Measurements from ENCODE around the gene TP53RK. TPM values are rescaled to one million over a fixed set of nuclear protein-coding genes. Genes with fewer than 3 reads are reported as not detected.
A peak's percentile ranks its signal among the peaks of the same experiment; 100 is the strongest.

Gene TP53RK
- total and polyA plus RNA-seq, 4 donors = 4.7 to 12.8 (median 6.8) TPM

- DNase-seq (ENCODE audit: low spot score) = no peak
- Histone ChIP-seq H3K4me3 (ENCODE audit: low read depth in 1 of 3, low read length in 3 of 3) (no peak overlapping the region), H3K4me1 (ENCODE audit: control insufficient read depth in 4 of 4, insufficient read depth in 4 of 4, low read length in 3 of 4) (peaks cover 0 to 37% (median 20%) of the 10 kb centered on the region in 4 donors), H3K9ac (ENCODE audit: low read depth in 1 of 2, low read length in 2 of 2) (no peak overlapping the region), H3K9me3 (ENCODE audit: control insufficient read depth in 4 of 4, low read length in 3 of 4) (no peaks in the 10 kb centered on the region), H3K27me3 (ENCODE audit: control insufficient read depth in 4 of 4, insufficient read depth in 4 of 4, low read length in 3 of 4) (no peaks in the 10 kb centered on the region), H3K27ac (ENCODE audit: low read depth in 1 of 2, low read length in 2 of 2) (no peak overlapping the region), H3K36me3 (ENCODE audit: control insufficient read depth in 4 of 4, insufficient read depth in 3 of 4, low read depth in 1 of 4, low read length in 3 of 4) (no peaks in the 10 kb centered on the region)
- 97% methylated on average over 3 of the region's 3 CpGs for WGBS
- TF ChIP-seq RAD21 (IDR thresholded peaks at IDR 0.05) = no peak
- TF ChIP-seq JUND (IDR thresholded peaks at IDR 0.05) = no peak
- TF ChIP-seq EGR1 (IDR thresholded peaks at IDR 0.05; ENCODE audit: low read depth in 2 of 2) = no peak
- TF ChIP-seq RXRA (IDR thresholded peaks at IDR 0.05) = no peak
- no peak for TF ChIP-seq FOXA2 (IDR thresholded peaks at IDR 0.05)
- TF ChIP-seq ATF3 (IDR thresholded peaks at IDR 0.05) = no peak
- TF ChIP-seq HNF4G (IDR thresholded peaks at IDR 0.05) = no peak
- TF ChIP-seq MAX (IDR thresholded peaks at IDR 0.05) = no peak
- TF ChIP-seq REST (IDR thresholded peaks at IDR 0.05) = no peak
- TF ChIP-seq ZBTB33 (IDR thresholded peaks at IDR 0.05) = no peak
Measured at GRCh38 chr20:46671866-46672542, 17.2 kb downstream of the TP53RK start.

- H3K4me1 ChIP-seq (ENCODE audit: control insufficient read depth in 4 of 4, insufficient read depth in 4 of 4, low read length in 3 of 4) = peaks cover 1 to 42% (median 21%) of the 10 kb centered on the region in 4 donors
- no peak for DNase-seq (ENCODE audit: low spot score)
- H3K27ac ChIP-seq (ENCODE audit: low read depth in 1 of 2, low read length in 2 of 2) = peak overlapping the region in 1 of 2 donors; percentile 24
- H3K9me3 ChIP-seq (ENCODE audit: control insufficient read depth in 4 of 4, low read length in 3 of 4) = no peaks in the 10 kb centered on the region
- no peak overlapping the region for H3K9ac ChIP-seq (ENCODE audit: low read depth in 1 of 2, low read length in 2 of 2)
- no peak overlapping the region for H3K4me3 ChIP-seq (ENCODE audit: low read depth in 1 of 3, low read length in 3 of 3)
- 23% methylated on average over 3 of the region's 3 CpGs for WGBS
- H3K27me3 ChIP-seq (ENCODE audit: control insufficient read depth in 4 of 4, insufficient read depth in 4 of 4, low read length in 3 of 4) = no peaks in the 10 kb centered on the region
- no peaks in the 10 kb centered on the region for H3K36me3 ChIP-seq (ENCODE audit: control insufficient read depth in 4 of 4, insufficient read depth in 3 of 4, low read depth in 1 of 4, low read length in 3 of 4)
- TF ChIP-seq SP1 (IDR thresholded peaks at IDR 0.05) = peak; percentile 59
- TF ChIP-seq ATF3 (IDR thresholded peaks at IDR 0.05) = peak; percentile 35
- TF ChIP-seq FOXA2 (IDR thresholded peaks at IDR 0.05) = peak; percentile 46
- peak; percentile 20 for TF ChIP-seq REST (IDR thresholded peaks at IDR 0.05)
- peak; percentile 56 for TF ChIP-seq YY1 (IDR thresholded peaks at IDR 0.05)
- TF ChIP-seq FOXA1 (IDR thresholded peaks at IDR 0.05) = no peak
- TF ChIP-seq TAF1 (conservative IDR thresholded peaks at IDR 0.05) = no peak
- peak in 1 of 2 donors; percentile 28 for TF ChIP-seq GABPA (IDR thresholded peaks at IDR 0.05 in 1 of 2, conservative IDR thresholded peaks at IDR 0.05 in 1 of 2)
- peak; percentile 6 to 47 for TF ChIP-seq RAD21 (IDR thresholded peaks at IDR 0.05)
- peak in 1 of 2 donors; percentile 58 for TF ChIP-seq EGR1 (IDR thresholded peaks at IDR 0.05; ENCODE audit: low read depth in 2 of 2)
- peak; percentile 19 for TF ChIP-seq HNF4G (IDR thresholded peaks at IDR 0.05)
- peak; percentile 55 to 81 for TF ChIP-seq RXRA (IDR thresholded peaks at IDR 0.05)
- TF ChIP-seq JUND (IDR thresholded peaks at IDR 0.05) = peak in 1 of 2 donors; percentile 49
- TF ChIP-seq NR2F2 (IDR thresholded peaks at IDR 0.05) = no peak
- peak; percentile 77 for TF ChIP-seq MAX (IDR thresholded peaks at IDR 0.05)
Measured at GRCh38 chr20:46670585-46671584, 18.4 kb downstream of the TP53RK start.
